Colon (tissue), 2 donors: ENCODE results near the gene TMEM150C.
"Not testable (repeated sequence)": the region's sequence is repeated elsewhere in the genome, so short reads cannot be mapped to it uniquely, and the experiment has no call there.

Experiments
- FAIRE-seq: peaks from 2 replicates; lab custom pipeline; 2012; peaks lifted over from hg19 to GRCh38; lab: Jason Lieb, UNC
- donor health status: control.
- donor health status: control.

Gene TMEM150C

GRCh38 chr4:82515705-82516104 is 46.1 kb downstream of the TMEM150C start:
- no peak for FAIRE-seq

- no peak for FAIRE-seq
Observed at GRCh38 chr4:82513382-82513781, 48.4 kb downstream of the TMEM150C start.

GRCh38 chr4:82510216-82510615 is 51.6 kb downstream of the TMEM150C start:
- no peak for FAIRE-seq

- FAIRE-seq: no peak
Observed at GRCh38 chr4:82508806-82509428, 52.9 kb downstream of the TMEM150C start.

- FAIRE-seq: no peak
Observed at GRCh38 chr4:82508011-82508410, 53.8 kb downstream of the TMEM150C start.

- FAIRE-seq: no peak
Observed at GRCh38 chr4:82501154-82501442, 60.7 kb downstream of the TMEM150C start.

GRCh38 chr4:82500435-82501153 is 61.2 kb downstream of the TMEM150C start:
- FAIRE-seq: no peak

GRCh38 chr4:82499738-82500434 is 61.9 kb downstream of the TMEM150C start:
- FAIRE-seq: no peak

GRCh38 chr4:82496349-82496748 is 65.4 kb downstream of the TMEM150C start:
- no peak for FAIRE-seq

- FAIRE-seq: no peak
Observed at GRCh38 chr4:82495666-82496065, 66.1 kb downstream of the TMEM150C start.

- no peak for FAIRE-seq
Observed at GRCh38 chr4:82493721-82494425, 67.9 kb downstream of the TMEM150C start.

GRCh38 chr4:82491251-82491960 is 70.4 kb downstream of the TMEM150C start:
- FAIRE-seq: no peak

- no peak for FAIRE-seq
Observed at GRCh38 chr4:82489987-82490386, 71.8 kb downstream of the TMEM150C start.

- no peak for FAIRE-seq
Observed at GRCh38 chr4:82489076-82489475, 72.7 kb downstream of the TMEM150C start.

GRCh38 chr4:82484996-82485783 is 76.6 kb downstream of the TMEM150C start:
- FAIRE-seq: no peak

- no peak for FAIRE-seq
Observed at GRCh38 chr4:82482387-82482786, 79.4 kb downstream of the TMEM150C start.

- FAIRE-seq: no peak
Observed at GRCh38 chr4:82481506-82481840, 80.3 kb downstream of the TMEM150C start.

GRCh38 chr4:82480771-82481505 is 80.8 kb downstream of the TMEM150C start:
- no peak for FAIRE-seq

GRCh38 chr4:82479562-82479961 is 82.2 kb downstream of the TMEM150C start:
- no peak for FAIRE-seq

GRCh38 chr4:82477469-82477868 is 84.3 kb downstream of the TMEM150C start:
- not testable (repeated sequence) for FAIRE-seq

- FAIRE-seq: not testable (repeated sequence)
Observed at GRCh38 chr4:82475931-82476330, 85.9 kb downstream of the TMEM150C start.
